ENCODE measurements around the gene TCF12.

Gene TCF12

GRCh38 chr15:57019496-57020160 is 101.2 kb downstream of the TCF12 start:
- DNase-seq = no peak

GRCh38 chr15:57025264-57025926 is 107.0 kb downstream of the TCF12 start:
- no peak for DNase-seq

GRCh38 chr15:57026016-57026592 is 107.7 kb downstream of the TCF12 start:
- DNase-seq = no peak

- DNase-seq = no peak
These were observed 109.2 kb downstream of the TCF12 start for GRCh38 chr15:57027596-57027995.

- no peak for DNase-seq
These were observed 109.7 kb downstream of the TCF12 start for GRCh38 chr15:57028176-57028575.

- DNase-seq = no peak
These were observed 111.6 kb downstream of the TCF12 start for GRCh38 chr15:57030011-57030410.

- DNase-seq = no peak
These were observed 112.6 kb downstream of the TCF12 start for GRCh38 chr15:57031082-57031481.

GRCh38 chr15:57031605-57032004 is 113.2 kb downstream of the TCF12 start:
- no peak for DNase-seq

GRCh38 chr15:57032338-57032737 is 113.9 kb downstream of the TCF12 start:
- no peak for DNase-seq

GRCh38 chr15:57033715-57034439 is 115.4 kb downstream of the TCF12 start:
- no peak for DNase-seq

- DNase-seq = no peak
These were observed 116.2 kb downstream of the TCF12 start for GRCh38 chr15:57034613-57035012.

- DNase-seq = no peak
These were observed 117.2 kb downstream of the TCF12 start for GRCh38 chr15:57035664-57036063.

- DNase-seq = no peak
These were observed 117.9 kb downstream of the TCF12 start for GRCh38 chr15:57036352-57036751.

- DNase-seq = no peak
These were observed 119.1 kb downstream of the TCF12 start for GRCh38 chr15:57037548-57037947.

GRCh38 chr15:57038040-57038439 is 119.6 kb downstream of the TCF12 start:
- no peak for DNase-seq

- DNase-seq = no peak
These were observed 120.1 kb downstream of the TCF12 start for GRCh38 chr15:57038496-57038895.

GRCh38 chr15:57041416-57041815 is 123.0 kb downstream of the TCF12 start:
- DNase-seq = no peak

GRCh38 chr15:57044072-57044702 is 125.7 kb downstream of the TCF12 start:
- no peak for DNase-seq

GRCh38 chr15:57044970-57045369 is 126.5 kb downstream of the TCF12 start:
- DNase-seq = no peak

GRCh38 chr15:57045741-57046382 is 127.4 kb downstream of the TCF12 start:
- DNase-seq = no peak

GRCh38 chr15:57048930-57049549 is 130.6 kb downstream of the TCF12 start:
- DNase-seq = no peak

- no peak for DNase-seq
These were observed 135.0 kb downstream of the TCF12 start for GRCh38 chr15:57053470-57053869.
